ENCODE data around the gene FKBP7.

- TF ChIP-seq CTCF (IDR thresholded peaks at IDR 0.05; ENCODE audit: low read depth, low read length, missing input control) (no peak), TAF1 (conservative IDR thresholded peaks at IDR 0.05) (no peak), SP1 (IDR thresholded peaks at IDR 0.05) (no peak), RAD21 (IDR thresholded peaks at IDR 0.05) (no peak), MAX (IDR thresholded peaks at IDR 0.05) (no peak), ZBTB33 (IDR thresholded peaks at IDR 0.05) (no peak), RXRA (IDR thresholded peaks at IDR 0.05) (no peak), REST (IDR thresholded peaks at IDR 0.05) (no peak), FOXA1 (IDR thresholded peaks at IDR 0.05) (no peak)
Measured at GRCh38 chr2:178508646-178509045, 30.2 kb upstream of the FKBP7 start.

All from liver (tissue), 3 donors.